ENCODE results near the gene KSR2. TPM values are rescaled to one million over a fixed set of nuclear protein-coding genes. Genes with fewer than 3 reads are reported as not detected.

The KSR2 gene
- under 1 TPM; 0.07 to 0.11 TPM for total RNA-seq
- not detected for polyA plus RNA-seq

DNA sequence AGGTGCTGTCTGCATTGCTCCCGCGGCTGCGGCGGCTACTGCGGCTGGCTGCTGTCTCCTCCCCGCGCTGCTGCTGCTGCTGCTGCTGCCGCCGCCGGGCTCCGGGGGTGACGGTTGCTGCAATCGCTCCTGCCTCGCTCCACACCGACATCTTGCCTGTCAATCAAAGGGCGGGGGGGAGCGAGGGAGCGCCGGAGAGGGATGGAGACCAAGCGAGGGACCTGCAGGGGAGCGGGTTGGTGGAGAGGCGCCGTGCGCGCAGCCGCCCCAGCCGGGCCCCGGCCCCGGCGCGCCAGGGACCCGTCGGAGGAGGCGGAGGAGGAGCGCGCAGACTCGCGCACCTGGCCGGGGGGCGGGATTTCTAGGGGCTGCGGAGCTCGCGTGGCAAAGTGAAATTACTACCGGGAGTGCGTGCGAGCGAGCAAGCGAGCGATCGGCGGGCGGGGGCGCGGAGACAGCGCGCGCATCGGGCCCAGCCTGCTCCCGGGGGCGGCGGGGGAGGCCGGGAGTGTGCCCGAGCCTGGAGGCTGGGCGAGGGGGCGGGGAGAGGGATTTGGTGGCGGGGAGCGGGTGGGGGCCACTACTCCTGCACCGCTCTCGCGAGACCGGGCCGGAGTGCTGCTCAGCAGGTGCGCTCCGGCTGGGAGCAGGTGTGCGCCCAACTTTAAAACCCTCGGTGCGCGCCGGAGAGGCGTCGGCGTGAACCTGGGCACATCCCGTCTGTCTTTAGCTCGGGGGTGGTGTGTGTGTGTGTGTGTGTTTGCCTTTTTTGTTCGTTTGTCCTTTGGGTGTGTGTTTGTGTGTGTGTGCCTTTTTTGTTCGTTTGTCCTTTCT, at the start of gene KSR2:
Gene KSR2, minus strand, starts transcription at position 165 of the 834 bp plus-strand sequence. CDS start 735 bp downstream, outside the sequence.
- Histone ChIP-seq H3K27me3 (ENCODE audit: insufficient read depth, low read length, poor library complexity, severe bottlenecking) (peaks cover 11% of the 10 kb centered on the region), H3K27ac (ENCODE audit: low read depth, low read length) (no peak within 1 kb of the TSS), H3K4me1 (ENCODE audit: insufficient read depth, low read length) (no peaks in the 10 kb centered on the region), H3K4me3 (ENCODE audit: low read length) (no peak within 1 kb of the TSS), H3K36me3 (ENCODE audit: insufficient read depth, low read length) (no peaks in the 10 kb centered on the region), H3K9me3 (ENCODE audit: low read length) (no peaks in the 10 kb centered on the region)
- H3K27ac Mint-ChIP-seq = no peak within 1 kb of the TSS
- peak in 2 of 5 donors; percentile 3 to 21 for DNase-seq
- ChIA-PET POLR2A (no interaction called here), CTCF (no interaction called here)
- peak within 1 kb of the TSS in 6 of 7 donors; percentile 53 to 84 (median 76) for H3K4me3 Mint-ChIP-seq
- peaks cover 0 to 2% (median 0%) of the 10 kb centered on the region in 3 donors for H3K36me3 Mint-ChIP-seq
- H3K4me1 Mint-ChIP-seq = peaks cover 8 to 10% (median 8%) of the 10 kb centered on the region in 3 donors
- H3K27me3 Mint-ChIP-seq = peaks cover 42 to 62% of the 10 kb centered on the region in 2 donors
- peaks cover 4 to 17% (median 15%) of the 10 kb centered on the region in 5 donors for H3K9me3 Mint-ChIP-seq

DNA sequence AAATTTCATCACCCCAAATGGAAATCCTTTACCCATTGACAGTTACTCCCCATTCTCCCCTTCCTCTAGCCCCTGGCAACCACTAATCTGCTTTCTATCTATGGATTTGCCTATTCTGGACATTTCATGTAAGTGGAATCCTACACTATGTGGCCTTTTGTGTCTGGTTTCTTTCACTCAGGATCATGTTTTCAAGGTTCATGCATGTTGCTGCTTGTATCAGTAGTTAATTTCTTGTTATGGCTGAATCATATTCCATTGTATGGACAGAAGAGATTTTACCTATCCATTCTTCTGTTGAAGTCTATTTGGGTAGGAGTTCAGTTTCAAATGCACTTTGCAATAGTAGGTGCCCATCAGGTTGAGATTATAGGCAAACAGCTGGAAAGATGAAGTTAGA, 49.1 kb upstream of the KSR2 start:
- POLR2A ChIA-PET = no interaction called here

DNA sequence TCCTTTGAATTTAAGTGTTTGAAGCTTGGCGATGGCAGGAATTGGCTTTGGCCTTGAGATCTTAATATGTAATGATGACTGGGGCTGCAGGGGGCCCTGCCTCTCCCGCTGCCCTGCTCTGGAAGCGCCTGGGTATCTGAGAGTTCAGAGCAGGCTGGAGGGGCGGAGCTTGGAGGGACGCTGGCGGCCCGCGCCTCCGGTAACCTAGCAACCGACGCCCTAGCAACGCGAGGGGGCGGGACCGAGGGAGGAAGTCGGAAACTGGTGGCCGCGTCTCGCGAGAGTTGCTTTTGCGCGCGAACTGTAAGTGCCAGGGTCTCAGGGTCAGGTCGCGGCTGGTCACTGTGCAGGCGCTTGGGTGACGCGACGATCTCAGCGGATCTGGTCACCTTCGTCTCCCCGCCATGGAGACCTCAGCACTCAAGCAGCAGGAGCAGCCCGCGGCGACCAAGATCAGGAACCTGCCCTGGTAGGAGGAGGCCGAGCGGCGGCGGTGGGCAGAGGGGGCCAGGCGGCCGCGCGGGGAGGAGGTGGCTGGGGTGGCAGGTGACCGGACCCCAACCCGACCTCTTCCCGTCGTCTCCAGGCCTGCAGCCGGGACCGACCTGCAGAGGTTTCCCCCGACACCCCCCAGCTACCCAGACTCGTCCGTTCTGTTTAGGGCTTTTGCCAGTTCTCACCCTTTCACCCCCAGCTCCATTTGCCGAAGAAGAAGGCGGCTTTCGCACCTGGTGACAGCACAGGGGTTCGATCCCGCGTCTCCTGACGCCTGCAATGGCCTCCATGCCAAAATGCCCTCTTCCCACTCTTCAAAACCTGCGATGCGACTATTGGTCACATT, 47.9 kb upstream of the KSR2 start, which contains the start of gene RFC5:
Gene RFC5, plus strand, starts transcription at position 280 of the 841 bp plus-strand sequence. Its CDS starts 125 bp downstream, at position 405.
- Mint-ChIP-seq H3K4me3 (peak within 1 kb of the TSS; percentile 85 to 97 (median 91)), H3K9me3 (no peaks in the 10 kb centered on the region), H3K27ac (peak within 1 kb of the TSS; percentile 60 to 98 (median 83)), H3K27me3 (peaks cover 0 to 3% of the 10 kb centered on the region in 2 donors), H3K36me3 (peaks cover 0 to 38% (median 8%) of the 10 kb centered on the region in 3 donors), H3K4me1 (peaks cover 16 to 22% (median 17%) of the 10 kb centered on the region in 3 donors)
- Histone ChIP-seq H3K9me3 (ENCODE audit: low read length) (no peaks in the 10 kb centered on the region), H3K27me3 (ENCODE audit: insufficient read depth, low read length, poor library complexity, severe bottlenecking) (no peaks in the 10 kb centered on the region), H3K36me3 (ENCODE audit: insufficient read depth, low read length) (peaks cover 10% of the 10 kb centered on the region), H3K27ac (ENCODE audit: low read depth, low read length) (peak within 1 kb of the TSS; percentile 66), H3K4me3 (ENCODE audit: low read length) (peak within 1 kb of the TSS; percentile 92), H3K4me1 (ENCODE audit: insufficient read depth, low read length) (peaks cover 10% of the 10 kb centered on the region)
- peak; percentile 95 to 98 (median 98) for DNase-seq
- POLR2A ChIA-PET = interaction anchor here (0.9 to 1.3 kb wide), 2 partner anchors 38 to 44 kb away, joined by 4 to 12 read pairs; partner anchors contain the start of gene WSB2
- CTCF ChIA-PET = interaction anchor here (0.7 to 1.7 kb wide), 3 partner anchors 38 to 359 kb away, joined by 3 to 5 read pairs (median 3); partner anchors contain the start of gene SUDS3

More for the DNA sequence above, 49.1 kb upstream of the KSR2 start:
- no peaks in the 10 kb centered on the region for H3K9me3 Mint-ChIP-seq
- DNase-seq = no peak
- H3K27ac ChIP-seq (ENCODE audit: low read depth, low read length) = no peak overlapping the region
- H3K36me3 ChIP-seq (ENCODE audit: insufficient read depth, low read length) = peaks cover 14% of the 10 kb centered on the region
- peak overlapping the region in 4 of 8 donors; percentile 24 to 80 (median 52) for H3K27ac Mint-ChIP-seq
- peaks cover 10% of the 10 kb centered on the region for H3K4me1 ChIP-seq (ENCODE audit: insufficient read depth, low read length)
- peaks cover 0 to 3% of the 10 kb centered on the region in 2 donors for H3K27me3 Mint-ChIP-seq
- no peaks in the 10 kb centered on the region for H3K9me3 ChIP-seq (ENCODE audit: low read length)
- CTCF ChIA-PET = no interaction called here
- H3K4me1 Mint-ChIP-seq = peaks cover 16 to 22% (median 17%) of the 10 kb centered on the region in 3 donors
- H3K4me3 ChIP-seq (ENCODE audit: low read length) = no peak overlapping the region
- no peaks in the 10 kb centered on the region for H3K27me3 ChIP-seq (ENCODE audit: insufficient read depth, low read length, poor library complexity, severe bottlenecking)
- H3K36me3 Mint-ChIP-seq = peaks cover 3 to 49% (median 9%) of the 10 kb centered on the region in 3 donors
- H3K4me3 Mint-ChIP-seq = peak overlapping the region; percentile 58 to 93 (median 84)

DNA sequence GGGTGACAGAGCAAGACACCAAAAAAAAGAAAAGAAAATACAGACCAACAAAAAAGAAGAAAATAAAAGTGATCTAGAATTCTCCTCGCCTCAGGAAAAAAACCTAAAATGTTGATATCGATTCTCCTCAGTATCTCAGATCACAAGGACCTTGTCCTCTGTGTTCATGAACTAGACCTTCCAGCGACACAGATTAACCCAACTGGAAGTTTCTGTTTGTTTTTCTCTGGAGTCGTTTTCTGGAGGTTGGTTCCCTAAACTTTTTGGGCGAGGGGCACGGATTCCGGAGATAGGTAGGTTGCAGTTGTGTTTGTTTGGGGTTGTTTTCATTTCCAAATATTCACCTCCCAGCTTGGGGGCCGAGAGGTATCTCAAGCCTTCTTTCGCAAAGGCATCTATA, 47.2 kb upstream of the KSR2 start:
- ChIA-PET CTCF (interaction anchor here (0.9 to 1.7 kb wide), 2 partner anchors 39 to 360 kb away, joined by 3 to 5 read pairs; partner anchors contain the start of gene SUDS3), POLR2A (interaction anchor here (0.9 to 1.3 kb wide), 2 partner anchors 39 to 45 kb away, joined by 4 to 12 read pairs; partner anchors contain the start of gene WSB2)
- Mint-ChIP-seq H3K4me3 (peak overlapping the region; percentile 85 to 97 (median 91)), H3K4me1 (peaks cover 16 to 22% (median 17%) of the 10 kb centered on the region in 3 donors), H3K27ac (peak overlapping the region in 6 of 8 donors; percentile 60 to 90 (median 74)), H3K9me3 (no peaks in the 10 kb centered on the region), H3K36me3 (peaks cover 0 to 33% (median 8%) of the 10 kb centered on the region in 3 donors), H3K27me3 (peaks cover 0 to 3% of the 10 kb centered on the region in 2 donors)
- Histone ChIP-seq H3K9me3 (ENCODE audit: low read length) (no peaks in the 10 kb centered on the region), H3K4me1 (ENCODE audit: insufficient read depth, low read length) (peaks cover 10% of the 10 kb centered on the region), H3K36me3 (ENCODE audit: insufficient read depth, low read length) (peaks cover 10% of the 10 kb centered on the region), H3K27me3 (ENCODE audit: insufficient read depth, low read length, poor library complexity, severe bottlenecking) (no peaks in the 10 kb centered on the region), H3K4me3 (ENCODE audit: low read length) (peak overlapping the region; percentile 92), H3K27ac (ENCODE audit: low read depth, low read length) (no peak overlapping the region)
- DNase-seq = no peak

DNA sequence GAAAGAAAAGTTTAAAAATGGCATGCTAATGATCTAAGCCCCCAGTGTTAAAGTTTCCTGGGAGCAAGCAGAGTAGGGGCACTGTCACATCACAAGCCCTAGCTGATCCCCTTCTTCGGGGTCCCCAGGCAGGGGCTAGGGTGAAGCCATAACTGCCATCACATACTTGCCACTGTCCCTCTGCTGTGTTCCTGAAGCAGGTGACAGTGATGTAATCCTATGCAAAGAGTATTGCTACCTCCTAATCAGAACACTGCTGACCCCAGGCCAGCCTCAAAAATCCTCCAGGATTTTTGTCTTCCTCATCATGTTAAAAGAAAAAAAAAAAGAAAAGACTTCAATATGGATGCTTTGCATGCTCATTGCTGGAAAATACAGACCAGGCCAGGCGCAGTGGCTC, 46.5 kb upstream of the KSR2 start:
- Mint-ChIP-seq H3K9me3 (no peaks in the 10 kb centered on the region), H3K27ac (peak overlapping the region in 2 of 8 donors; percentile 17 to 60), H3K4me3 (peak overlapping the region in 2 of 7 donors; percentile 92 to 97), H3K36me3 (peaks cover 0 to 27% (median 2%) of the 10 kb centered on the region in 3 donors), H3K27me3 (peaks cover 0 to 3% of the 10 kb centered on the region in 2 donors), H3K4me1 (peaks cover 16 to 22% (median 17%) of the 10 kb centered on the region in 3 donors)
- Histone ChIP-seq H3K4me1 (ENCODE audit: insufficient read depth, low read length) (peaks cover 10% of the 10 kb centered on the region), H3K27me3 (ENCODE audit: insufficient read depth, low read length, poor library complexity, severe bottlenecking) (no peaks in the 10 kb centered on the region), H3K9me3 (ENCODE audit: low read length) (no peaks in the 10 kb centered on the region), H3K36me3 (ENCODE audit: insufficient read depth, low read length) (peaks cover 5% of the 10 kb centered on the region), H3K27ac (ENCODE audit: low read depth, low read length) (no peak overlapping the region), H3K4me3 (ENCODE audit: low read length) (no peak overlapping the region)
- CTCF ChIA-PET = no interaction called here
- DNase-seq = no peak
- POLR2A ChIA-PET = no interaction called here

DNA sequence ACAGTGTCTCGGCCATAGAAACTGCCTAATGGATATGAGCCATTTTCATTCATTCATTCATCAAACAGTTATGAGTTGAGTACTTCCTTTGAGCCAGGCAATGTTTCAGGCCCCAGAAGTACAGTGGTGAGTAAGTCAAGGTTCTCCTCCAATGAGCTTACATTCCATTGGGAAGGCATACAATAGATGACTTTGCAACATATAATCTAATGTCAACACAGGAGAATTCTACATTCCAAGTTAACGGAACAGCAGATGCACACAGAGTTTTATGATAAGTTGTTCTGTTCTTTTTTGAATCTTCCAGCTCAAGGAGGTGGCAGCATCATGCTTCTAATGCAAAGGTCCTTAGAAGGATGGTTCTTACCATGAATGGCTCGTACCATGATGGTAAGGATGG, 44.5 kb upstream of the KSR2 start:
- H3K9me3 ChIP-seq (ENCODE audit: low read length) = no peaks in the 10 kb centered on the region
- no peak for DNase-seq
- H3K4me3 ChIP-seq (ENCODE audit: low read length) = no peak overlapping the region
- H3K27ac ChIP-seq (ENCODE audit: low read depth, low read length) = no peak overlapping the region
- Mint-ChIP-seq H3K27ac (peak overlapping the region in 1 of 8 donors; percentile 80), H3K36me3 (peaks cover 0 to 12% (median 2%) of the 10 kb centered on the region in 3 donors), H3K4me3 (peak overlapping the region in 1 of 7 donors; percentile 76), H3K4me1 (peaks cover 16 to 22% (median 17%) of the 10 kb centered on the region in 3 donors), H3K9me3 (no peaks in the 10 kb centered on the region), H3K27me3 (peaks cover 3 to 5% of the 10 kb centered on the region in 2 donors)
- POLR2A ChIA-PET = no interaction called here
- CTCF ChIA-PET = no interaction called here
- peaks cover 10% of the 10 kb centered on the region for H3K4me1 ChIP-seq (ENCODE audit: insufficient read depth, low read length)
- no peaks in the 10 kb centered on the region for H3K36me3 ChIP-seq (ENCODE audit: insufficient read depth, low read length)
- no peaks in the 10 kb centered on the region for H3K27me3 ChIP-seq (ENCODE audit: insufficient read depth, low read length, poor library complexity, severe bottlenecking)

DNA sequence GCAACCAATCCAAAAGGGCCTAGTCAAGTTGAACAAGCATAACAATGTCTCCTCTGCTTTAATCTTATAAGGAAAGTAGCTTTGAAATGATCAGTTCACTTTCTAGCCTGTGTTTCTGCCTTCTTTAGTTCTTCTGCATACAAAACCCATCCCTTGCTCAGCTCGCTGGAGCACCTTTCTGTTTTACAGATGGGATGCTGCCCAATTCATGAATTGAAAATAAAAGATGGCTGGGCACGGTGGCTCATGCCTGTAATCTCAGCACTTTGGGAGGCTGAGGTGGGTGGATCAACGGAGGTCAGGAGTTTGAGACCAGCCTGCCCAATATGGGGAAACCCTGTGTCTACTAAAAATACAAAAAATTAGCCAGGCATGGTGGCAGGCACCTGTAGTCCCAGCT, 43.2 kb upstream of the KSR2 start:
- Mint-ChIP-seq H3K4me3 (no peak overlapping the region), H3K4me1 (peaks cover 5 to 10% (median 8%) of the 10 kb centered on the region in 3 donors), H3K27ac (no peak overlapping the region), H3K36me3 (peaks cover 0 to 5% (median 0%) of the 10 kb centered on the region in 3 donors), H3K9me3 (no peaks in the 10 kb centered on the region), H3K27me3 (peaks cover 3 to 10% of the 10 kb centered on the region in 2 donors)
- ChIA-PET POLR2A (no interaction called here), CTCF (no interaction called here)
- no peaks in the 10 kb centered on the region for H3K27me3 ChIP-seq (ENCODE audit: insufficient read depth, low read length, poor library complexity, severe bottlenecking)
- no peaks in the 10 kb centered on the region for H3K36me3 ChIP-seq (ENCODE audit: insufficient read depth, low read length)
- H3K4me1 ChIP-seq (ENCODE audit: insufficient read depth, low read length) = peaks cover 5% of the 10 kb centered on the region
- no peak for DNase-seq
- no peak overlapping the region for H3K27ac ChIP-seq (ENCODE audit: low read depth, low read length)
- no peaks in the 10 kb centered on the region for H3K9me3 ChIP-seq (ENCODE audit: low read length)
- no peak overlapping the region for H3K4me3 ChIP-seq (ENCODE audit: low read length)

Measured in CD8-positive, alpha-beta memory T cell (primary cell).